Activated CD8-positive, alpha-beta memory T cell treated with anti-CD3 and anti-CD28 coated beads, Interleukin-2, amount 50 U/mL, for 1 hour (primary cell): ENCODE results near the gene UCKL1.
"Not testable (repeated sequence)": the region's sequence is repeated elsewhere in the genome, so short reads cannot be mapped to it uniquely, and the experiment has no call there.

Source experiments
- DNase-seq: peaks from one replicate; pipeline ENCODE4 v3.0.0-alpha.2; 2020; ENCODE audit errors: extremely low read depth

UCKL1 gene

DNA sequence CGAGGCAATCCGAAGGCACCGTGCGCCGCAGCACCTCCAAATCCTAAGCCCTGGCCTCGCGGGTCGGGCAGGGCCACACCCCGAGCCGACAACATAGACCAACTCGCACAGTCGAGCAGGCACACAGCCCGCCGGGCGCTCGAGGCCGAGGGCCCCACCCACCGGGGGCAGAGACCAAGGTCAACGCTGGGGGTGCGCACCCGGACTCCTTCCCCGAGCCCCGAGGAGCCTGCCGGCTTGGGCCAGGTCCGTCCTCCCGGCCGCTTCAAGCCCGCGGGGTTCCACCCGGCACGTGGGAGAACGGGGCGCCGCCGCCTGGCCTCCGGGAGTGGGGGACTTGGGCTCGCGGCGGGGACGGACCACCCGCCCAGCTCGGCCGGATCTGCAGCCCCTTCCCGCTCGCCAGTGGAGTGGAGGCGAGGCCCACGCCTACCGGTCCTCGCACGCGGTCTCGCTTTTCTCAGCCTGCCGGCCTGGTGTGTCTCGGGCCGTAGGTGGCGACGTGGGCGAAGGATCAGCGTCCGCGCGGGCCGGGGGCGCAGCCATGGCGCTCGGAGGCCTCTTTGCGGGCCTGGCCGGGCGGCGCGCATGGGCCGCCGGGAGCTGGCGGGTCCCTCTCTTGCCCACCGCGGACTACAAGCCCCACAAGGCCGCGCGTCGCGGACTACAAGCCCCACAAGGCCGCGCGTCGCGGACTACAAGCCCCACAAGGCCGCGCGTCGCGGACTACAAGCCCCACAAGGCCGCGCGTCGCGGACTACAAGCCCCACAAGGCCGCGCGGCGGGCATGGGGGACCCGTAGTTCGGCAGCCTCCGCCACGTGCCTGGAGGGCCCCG, at the start of gene UCKL1:
UCKL1 (minus strand) TSS at position 590 of the 837 bp plus-strand sequence; CDS start at position 546, 44 bp downstream.
- peak; percentile 59 for DNase-seq

- no peak for DNase-seq
Observed at GRCh38 chr20:64005394-64005793, 49.2 kb upstream of the UCKL1 start.

DNA sequence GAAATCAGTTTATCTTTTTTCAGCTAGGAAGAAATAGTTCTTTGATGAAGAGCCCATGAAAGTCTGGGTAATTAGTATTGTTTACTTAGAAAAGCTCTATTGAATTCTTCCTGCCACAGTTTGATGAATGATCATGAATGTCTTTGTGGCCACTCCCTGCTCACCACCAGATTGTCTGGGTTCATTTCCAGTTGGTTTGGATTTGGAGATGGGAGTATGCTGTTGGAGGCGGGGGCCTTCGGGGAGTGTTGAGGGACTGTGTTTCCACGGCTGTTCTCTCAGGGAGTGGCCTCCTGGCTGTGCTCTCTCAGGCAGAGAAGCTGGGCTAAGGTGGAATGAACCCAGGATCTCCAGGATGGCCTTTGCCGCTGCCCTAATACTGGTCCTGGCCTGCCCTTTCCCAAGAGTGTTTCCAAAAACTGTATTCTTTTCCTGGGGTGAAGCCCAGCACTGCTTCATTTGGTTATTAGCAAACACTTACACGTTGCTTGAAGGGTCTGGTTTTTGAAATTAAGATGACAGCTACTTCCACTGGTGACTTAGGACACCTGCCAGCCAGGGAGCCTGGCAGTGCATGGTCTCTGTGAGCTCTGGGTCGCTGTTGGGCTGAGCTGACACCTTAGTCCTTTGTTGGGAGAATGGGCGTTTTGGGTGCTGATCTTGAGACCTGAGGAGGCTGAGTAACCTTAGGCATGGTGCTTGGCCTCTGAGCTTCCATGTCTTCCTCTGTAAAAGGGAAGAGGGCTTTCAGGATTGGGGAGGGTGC, 47.9 kb upstream of the UCKL1 start:
- DNase-seq: no peak

DNA sequence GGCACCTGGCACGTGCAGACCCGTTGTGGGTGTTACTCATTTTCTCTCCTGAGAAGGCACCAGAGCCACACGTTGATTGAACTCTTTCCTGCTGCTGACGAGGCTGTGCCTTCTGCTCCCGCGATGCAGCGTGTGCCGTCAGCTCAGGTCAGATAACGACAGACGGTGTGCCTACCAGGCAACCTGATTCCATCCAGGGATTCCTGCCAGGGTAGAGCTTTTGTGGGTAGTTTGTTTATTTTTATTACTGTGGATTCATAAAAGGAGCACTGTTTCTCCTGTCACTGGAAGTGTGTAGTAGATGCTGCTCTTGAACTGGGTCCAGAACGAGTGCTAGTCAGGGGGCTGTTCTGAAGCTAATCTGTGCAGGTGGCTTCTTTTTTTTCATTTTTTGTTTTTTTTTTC, 45.4 kb upstream of the UCKL1 start:
- DNase-seq: no peak

DNA sequence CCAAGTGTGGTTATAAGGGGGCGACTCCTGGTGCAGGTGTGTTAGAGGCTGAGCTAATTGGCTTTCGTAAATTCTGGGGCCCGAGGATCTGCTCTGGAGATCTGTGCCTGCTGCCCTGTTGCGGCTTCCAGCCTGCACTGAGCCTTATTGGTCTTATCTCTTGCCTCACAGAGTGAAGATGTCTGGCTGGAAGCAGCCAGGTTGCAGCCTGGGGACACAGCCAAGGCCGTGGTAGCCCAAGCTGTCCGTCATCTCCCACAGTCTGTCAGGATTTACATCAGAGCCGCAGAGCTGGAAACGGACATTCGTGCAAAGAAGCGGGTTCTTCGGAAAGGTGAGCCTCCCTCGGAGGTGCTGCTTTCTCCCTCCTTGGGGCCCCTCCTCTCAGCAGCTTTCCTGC, 44.7 kb upstream of the UCKL1 start:
- no peak for DNase-seq

DNA sequence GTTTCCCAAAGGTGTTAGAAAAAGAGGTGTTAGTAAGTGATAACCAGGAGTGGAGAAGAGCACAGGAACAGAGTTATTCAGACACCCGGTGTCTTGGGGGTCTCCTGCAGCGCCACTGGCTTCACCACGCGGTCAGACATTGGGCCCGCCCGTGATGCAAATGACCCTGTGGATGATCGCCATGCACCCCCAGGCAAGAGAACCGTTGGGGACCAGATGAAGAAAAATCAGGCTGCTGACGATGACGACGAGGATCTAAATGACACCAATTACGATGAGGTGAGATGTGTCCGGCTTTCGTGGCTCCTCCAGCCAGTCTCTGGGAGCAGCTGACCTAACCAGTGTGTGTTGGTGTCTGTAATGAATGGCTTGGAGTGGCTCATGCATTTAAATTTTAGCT, 26.7 kb upstream of the UCKL1 start:
- no peak for DNase-seq

GRCh38 chr20:63980806-63981728, 24.9 kb upstream of the UCKL1 start, which contains the start of gene PRPF6:
Gene PRPF6 (plus strand): TSS chr20:63981132. CDS start chr20:63981246, 114 bp downstream.
- DNase-seq: peak; percentile 91

DNA sequence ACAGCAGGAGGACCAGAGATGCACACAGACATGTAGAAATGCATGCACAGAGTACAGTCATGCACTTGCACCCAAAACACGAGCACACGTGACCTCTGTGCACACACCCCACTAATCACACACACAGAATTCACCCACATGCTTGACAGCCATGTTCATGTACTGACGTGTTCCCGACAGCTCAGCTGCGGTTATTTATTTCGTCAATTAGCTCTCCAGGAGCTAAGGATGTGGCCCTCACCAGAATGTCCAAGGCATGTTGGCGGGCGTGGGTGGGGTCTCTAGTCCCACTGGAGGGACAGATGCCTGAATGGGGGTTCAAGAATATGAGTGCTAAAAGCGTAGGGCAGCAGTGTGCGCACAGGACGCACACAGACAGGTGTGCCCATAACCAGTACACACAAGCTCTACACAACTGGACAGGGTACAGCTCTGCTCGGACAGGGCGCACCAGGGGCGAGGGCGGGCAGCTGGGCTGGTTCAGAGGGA, 24.1 kb upstream of the UCKL1 start:
- DNase-seq: no peak

GRCh38 chr20:63979557-63980316, 23.5 kb upstream of the UCKL1 start, which contains the start of gene SAMD10:
Gene SAMD10 (minus strand): TSS chr20:63979642. CDS start chr20:63979467, 175 bp downstream.
- peak; percentile 36 for DNase-seq

- DNase-seq: no peak
Observed at GRCh38 chr20:63979229-63979556, 23.0 kb upstream of the UCKL1 start.

- no peak for DNase-seq
Observed at GRCh38 chr20:63978319-63979228, 22.4 kb upstream of the UCKL1 start.

- DNase-seq: peak; percentile 32
Observed at GRCh38 chr20:63977739-63978276, 21.6 kb upstream of the UCKL1 start.

DNA sequence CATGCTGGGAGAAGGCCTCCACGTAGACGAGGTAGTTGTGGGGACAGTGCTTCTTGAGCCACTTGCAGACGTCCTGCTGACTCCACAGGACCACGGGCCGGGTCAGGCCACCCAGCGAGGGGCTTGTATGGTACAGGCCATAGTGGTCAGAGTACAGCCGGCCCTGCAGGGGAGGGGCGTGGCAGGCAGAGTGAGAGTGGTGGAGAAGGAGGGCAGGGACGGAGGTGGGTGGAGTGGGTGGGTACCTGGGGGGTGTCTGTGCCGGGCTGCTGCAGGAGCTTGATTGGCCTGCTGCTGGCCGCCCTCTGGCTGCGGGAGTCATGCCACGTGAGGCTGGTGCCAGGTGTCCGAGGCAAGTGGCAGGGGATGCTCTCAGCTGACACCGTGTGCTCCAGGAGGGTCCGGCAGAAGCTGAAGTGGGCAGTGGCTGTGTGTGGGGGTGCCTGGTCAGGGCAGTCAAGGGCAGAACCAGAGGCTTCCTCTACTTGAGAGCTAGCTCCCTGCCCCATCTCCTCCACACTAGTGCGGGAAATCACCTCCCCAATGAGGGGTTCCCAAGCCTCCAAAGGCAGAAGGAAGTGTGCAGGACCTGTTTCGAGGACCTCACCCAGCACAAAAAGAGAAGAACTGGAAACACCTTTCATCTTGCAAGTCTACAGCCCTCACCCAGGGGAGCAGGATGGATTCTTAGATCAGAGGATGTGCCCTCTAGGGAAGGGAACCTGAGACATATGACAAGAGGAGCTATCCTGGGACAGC, 20.9 kb upstream of the UCKL1 start:
- no peak for DNase-seq

GRCh38 chr20:63976511-63976910, 20.3 kb upstream of the UCKL1 start:
- not testable (repeated sequence) for DNase-seq

GRCh38 chr20:63974402-63975200, 18.4 kb upstream of the UCKL1 start:
- no peak for DNase-seq

DNA sequence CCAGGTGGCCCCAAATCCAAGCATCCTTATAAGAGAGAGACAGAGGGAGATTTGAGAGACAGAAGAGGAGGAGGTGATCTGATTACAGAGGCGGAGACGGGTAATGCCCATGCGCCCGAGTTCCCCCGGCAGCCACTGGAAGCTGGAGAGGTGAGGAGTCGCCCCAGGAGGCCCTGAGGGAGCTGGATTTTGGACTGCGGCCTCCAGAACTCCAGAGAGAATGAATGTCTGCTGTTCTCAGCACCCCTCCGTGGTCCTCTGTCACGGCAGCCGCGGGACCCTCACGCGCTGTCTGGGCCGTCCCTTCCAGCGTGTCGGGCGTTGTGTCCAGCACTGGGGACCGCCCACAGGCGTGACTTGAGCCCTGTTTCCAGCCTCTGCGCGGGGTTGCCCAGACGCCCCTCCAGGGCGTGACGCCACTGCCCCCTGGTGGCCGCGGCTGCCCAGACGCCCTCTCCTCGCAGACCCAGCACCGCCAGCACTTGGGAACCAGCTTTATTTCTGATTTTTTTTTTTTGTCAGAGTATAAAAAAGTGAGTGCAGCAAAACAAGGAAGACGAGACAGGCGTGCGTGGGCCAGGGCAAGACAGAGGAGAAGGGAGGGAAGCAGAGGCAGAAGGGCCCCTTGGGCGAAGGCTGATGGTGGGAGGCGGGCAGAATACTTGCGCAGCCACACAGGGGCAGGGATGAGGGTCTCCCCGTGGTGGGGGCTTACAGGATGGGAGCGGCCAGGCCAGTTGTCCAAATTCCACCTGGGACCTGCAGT, 17.6 kb upstream of the UCKL1 start:
- no peak for DNase-seq

DNA sequence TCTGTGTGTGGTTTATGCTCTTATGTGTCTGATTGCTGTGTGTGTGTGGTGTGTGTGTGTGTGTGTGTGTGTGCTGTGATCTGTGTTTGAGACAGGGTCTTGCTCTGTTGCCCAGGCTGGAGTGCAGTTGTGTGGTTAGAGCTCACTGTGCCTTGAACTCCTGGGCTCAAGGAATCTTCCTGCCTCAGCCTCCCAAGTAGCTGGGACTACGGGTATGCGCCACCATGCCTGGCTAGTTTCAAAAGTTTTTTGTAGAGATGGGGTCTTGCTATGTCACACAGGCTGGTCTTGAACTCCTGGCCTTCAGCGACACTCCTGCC, 16.9 kb upstream of the UCKL1 start:
- DNase-seq: no peak
